GM23338 (cell line): ENCODE data around the gene AKAP8L. TPM values are rescaled to one million over a fixed set of nuclear protein-coding genes. Genes with fewer than 3 reads are reported as not detected.
"Not testable (repeated sequence)": the region's sequence is repeated elsewhere in the genome, so short reads cannot be mapped to it uniquely, and the experiment has no call there.

ENCODE experiments used
- ATAC-seq: fragments of 200-7000 bp; cut with Tn5 transposase; 3 replicates; pipeline ENCODE4 v1.9.1; 2020
- DNase-seq: peaks from one replicate; pipeline ENCODE4 v3.0.0-alpha.2; 2015; ENCODE audit warnings: low spot score
- H2AFZ ChIP-seq: fragments of 200-600 bp; sonication (generic); 2 replicates; pipeline ENCODE4 v1.8.0; 2016; ENCODE audit warnings: antibody characterized with exemption, mild to moderate bottlenecking, moderate library complexity
- H3F3A ChIP-seq: fragments of 200-600 bp; sonication (generic); replicated peaks from 2 replicates; pipeline ENCODE4 v1.8.0; 2017; ENCODE audit warnings: antibody characterized with exemption, mixed run types, low read depth
- H3K27ac ChIP-seq: fragments of 200-600 bp; sonication (generic); 2 replicates; pipeline ENCODE4 v1.6.1; 2016; ENCODE audit warnings: low read depth
- H3K27me3 ChIP-seq: fragments of 200-600 bp; sonication (generic); 2 replicates; pipeline ENCODE4 v1.8.0; 2016; ENCODE audit warnings: mild to moderate bottlenecking, mixed run types, moderate library complexity; ENCODE audit not compliant: insufficient read depth
- H3K36me3 ChIP-seq: fragments of 200-600 bp; sonication (generic); 2 replicates; pipeline ENCODE4 v1.8.0; 2016; ENCODE audit warnings: mild to moderate bottlenecking; ENCODE audit not compliant: insufficient read depth
- H3K4me1 ChIP-seq: fragments of 200-600 bp; sonication (generic); 2 replicates; pipeline ENCODE4 v1.8.0; 2016; ENCODE audit warnings: mild to moderate bottlenecking, moderate library complexity; ENCODE audit not compliant: insufficient read depth
- H3K4me2 ChIP-seq: fragments of 200-600 bp; sonication (generic); 2 replicates; pipeline ENCODE4 v1.7.1; 2017; ENCODE audit warnings: mixed run types
- H3K4me3 ChIP-seq: fragments of 200-600 bp; sonication (generic); 2 replicates; pipeline ENCODE4 v1.6.1; 2016; ENCODE audit warnings: mixed run types
- H3K79me2 ChIP-seq: fragments of 200-600 bp; sonication (generic); replicated peaks from 2 replicates; pipeline ENCODE4 v1.8.0; 2017; ENCODE audit warnings: mild to moderate bottlenecking; ENCODE audit not compliant: insufficient read depth
- H3K9me2 ChIP-seq: fragments of 200-600 bp; sonication (generic); 2 replicates; pipeline ENCODE4 v1.8.0; 2017; ENCODE audit not compliant: insufficient read depth
- H4K20me1 ChIP-seq: fragments of 200-600 bp; sonication (generic); replicated peaks from 2 replicates; pipeline ENCODE4 v1.8.0; 2017; ENCODE audit warnings: mild to moderate bottlenecking; ENCODE audit not compliant: insufficient read depth
- H3K27ac Mint-ChIP-seq: 2 replicates; pipeline ENCODE4 v1.8.0; 2020; ENCODE audit warnings: inconsistent platforms, mild to moderate bottlenecking, moderate library complexity, mixed read lengths
- H3K27me3 Mint-ChIP-seq: 3 replicates; pipeline ENCODE4 v1.8.0; 2022; ENCODE audit warnings: low read depth, mild to moderate bottlenecking, moderate library complexity, mixed read lengths, inconsistent platforms; ENCODE audit not compliant: insufficient read depth, poor library complexity
- H3K36me3 Mint-ChIP-seq: 3 replicates; pipeline ENCODE4 v1.8.0; 2021; ENCODE audit warnings: low read depth, mild to moderate bottlenecking, inconsistent platforms, moderate library complexity, mixed read lengths
- H3K4me1 Mint-ChIP-seq: 3 replicates; pipeline ENCODE4 v1.8.0; 2020; ENCODE audit warnings: mild to moderate bottlenecking, inconsistent platforms, mixed read lengths
- H3K4me3 Mint-ChIP-seq: 3 replicates; pipeline ENCODE4 v1.8.0; 2021; ENCODE audit warnings: moderate library complexity, mild to moderate bottlenecking, inconsistent platforms, mixed read lengths
- H3K9me3 Mint-ChIP-seq: 3 replicates; pipeline ENCODE4 v1.8.0; 2020; ENCODE audit warnings: moderate library complexity, mild to moderate bottlenecking, inconsistent platforms, mixed read lengths
- CREB1 ChIP-seq: fragments of 250-450 bp; sonication (Bioruptor Pico); IDR thresholded peaks from 2 replicates; pipeline ENCODE4 v1.5.0; 2020; ENCODE audit warnings: low read depth, mild to moderate bottlenecking, moderate library complexity
- ETS1 ChIP-seq: IDR thresholded peaks from 2 replicates; pipeline ENCODE4 v1.6.1; 2016; ENCODE audit warnings: antibody characterized with exemption
- EZH2 ChIP-seq: fragments of 200-600 bp; sonication (generic); IDR thresholded peaks from one replicate; pipeline ENCODE4 v1.8.0; 2017; ENCODE audit warnings: antibody characterized with exemption, mild to moderate bottlenecking, low read depth; ENCODE audit not compliant: unreplicated experiment
- EZH2phosphoT487 ChIP-seq: fragments of 200-600 bp; sonication (generic); IDR thresholded peaks from one replicate; pipeline ENCODE4 v1.8.1; 2018; ENCODE audit warnings: antibody characterized with exemption; ENCODE audit not compliant: unreplicated experiment
- JUNB ChIP-seq: IDR thresholded peaks from one replicate; pipeline ENCODE4 v1.6.1; 2016; ENCODE audit warnings: antibody characterized with exemption; ENCODE audit not compliant: unreplicated experiment
- POLR2AphosphoS5 ChIP-seq: IDR thresholded peaks from 2 replicates; pipeline ENCODE4 v1.6.1; 2016; ENCODE audit warnings: antibody characterized with exemption, low read depth
- STAT1 ChIP-seq: IDR thresholded peaks from one replicate; pipeline ENCODE4 v1.6.1; 2016; ENCODE audit warnings: antibody characterized with exemption; ENCODE audit not compliant: unreplicated experiment
- ZNF114 ChIP-seq: fragments of 250-450 bp; sonication (Bioruptor Pico); IDR thresholded peaks from 2 replicates; pipeline ENCODE4 v1.5.0; 2020; ENCODE audit warnings: mild to moderate bottlenecking, moderate library complexity
- ZNF331 ChIP-seq: fragments of 250-450 bp; sonication (Bioruptor Pico); IDR thresholded peaks from 2 replicates; pipeline ENCODE4 v1.5.0; 2020; ENCODE audit warnings: low read depth, mild to moderate bottlenecking, moderate library complexity
- polyA plus RNA-seq: library from polyadenylated mRNA; unstranded; fragments of >200 nt; fragmentation: Nextera tagmentation; extraction: Ambion mirVana; gene quantifications from 2 replicates; pipeline ENCODE4 v1.2.1, GENCODE V29; 2016
- total RNA-seq: library from RNA; depleted of rRNA; stranded (reverse); fragments of >200 nt; shearing (Covaris generic); gene quantifications from 2 replicates; pipeline ENCODE4 v1.2.3, GENCODE V29; 2014
- TF ChIP-seq, protein P1 (sequence below): fragments of 250-450 bp; sonication (Bioruptor Pico); IDR thresholded peaks from 2 replicates; pipeline ENCODE4 v1.5.0; 2020; ENCODE audit warnings: mild to moderate bottlenecking, moderate library complexity

Gene AKAP8L
- total and polyA plus RNA-seq, 2 experiments from 2014 or later = 78.8 to 165 TPM

DNA sequence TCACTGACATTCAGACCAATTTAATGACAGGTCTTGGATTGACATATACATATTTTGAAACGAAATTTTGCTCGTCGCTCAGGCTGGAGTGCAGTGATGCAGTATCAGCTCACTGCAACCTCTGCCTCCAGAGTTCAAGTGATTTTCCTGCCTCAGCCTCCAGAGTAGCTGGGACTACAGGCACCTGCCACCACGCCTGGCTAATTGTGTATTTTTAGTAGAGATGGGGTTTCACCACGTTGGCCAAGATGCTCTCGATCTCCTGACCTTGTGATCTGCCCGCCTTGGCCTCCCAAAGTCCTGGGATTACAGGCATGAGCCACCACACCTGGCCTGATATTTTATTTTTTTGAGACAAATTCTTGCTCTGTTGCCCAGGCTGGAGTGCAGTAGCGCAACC, 66.3 kb downstream of the AKAP8L start:
- H3K36me3 ChIP-seq = peaks cover 21% of the 10 kb centered on the region
- H3K4me1 Mint-ChIP-seq, H2AFZ ChIP-seq, H3K27ac ChIP-seq, H3K4me2 ChIP-seq, ATAC-seq, H3K4me3 ChIP-seq, H3K79me2 ChIP-seq, H3K4me3 Mint-ChIP-seq, H3K27ac Mint-ChIP-seq, H4K20me1 ChIP-seq, H3K27me3 ChIP-seq, H3F3A ChIP-seq, H3K9me2 ChIP-seq, DNase-seq, H3K4me1 ChIP-seq, H3K9me3 Mint-ChIP-seq: not testable (repeated sequence)
- H3K27me3 Mint-ChIP-seq = peaks cover 11% of the 10 kb centered on the region
- peaks cover 31% of the 10 kb centered on the region for H3K36me3 Mint-ChIP-seq

- H3K27ac ChIP-seq, H3K9me3 Mint-ChIP-seq, H3K79me2 ChIP-seq, H3K4me3 ChIP-seq, H3K4me2 ChIP-seq, ATAC-seq, H3K36me3 Mint-ChIP-seq, H3K4me1 Mint-ChIP-seq, H3K36me3 ChIP-seq, H3K27me3 ChIP-seq, H3K27ac Mint-ChIP-seq, H3K4me3 Mint-ChIP-seq, H3K27me3 Mint-ChIP-seq, H3K9me2 ChIP-seq, H3K4me1 ChIP-seq, H2AFZ ChIP-seq, H4K20me1 ChIP-seq, DNase-seq, H3F3A ChIP-seq: not testable (repeated sequence)
These were observed 77.5 kb downstream of the AKAP8L start for GRCh38 chr19:15341328-15341727.

- Histone ChIP-seq H3K36me3 (no peaks in the 10 kb centered on the region), H3K79me2 (0 out of 2 replicates have a peak, but pooled peaks cover 3% of the 10 kb centered on the region), H4K20me1 (no peaks in the 10 kb centered on the region; the same call in none of the 2 replicates), H3K4me1 (no peaks in the 10 kb centered on the region), H3K4me2 (no peak overlapping the region), H3F3A (no peaks in the 10 kb centered on the region), H3K9me2 (no peaks in the 10 kb centered on the region), H3K27ac (no peak overlapping the region), H2AFZ (no peak overlapping the region), H3K27me3 (no peaks in the 10 kb centered on the region), H3K4me3 (no peak overlapping the region)
- peaks cover 1% of the 10 kb centered on the region; the same call in 2 of the 3 replicates for H3K36me3 Mint-ChIP-seq
- no peaks in the 10 kb centered on the region for H3K9me3 Mint-ChIP-seq
- no peak for DNase-seq
- no peaks in the 10 kb centered on the region for H3K27me3 Mint-ChIP-seq
- no peak for ATAC-seq
- no peaks in the 10 kb centered on the region for H3K4me1 Mint-ChIP-seq
- no peak overlapping the region for H3K27ac Mint-ChIP-seq
- H3K4me3 Mint-ChIP-seq = no peak overlapping the region
- no peak for TF ChIP-seq JUNB
- no peak for TF ChIP-seq EZH2
- no peak for TF ChIP-seq ZNF114 (CRISPR knock-in tag)
- TF ChIP-seq STAT1 = no peak
- TF ChIP-seq CREB1 = no peak
- no peak for TF ChIP-seq ZNF331 (CRISPR knock-in tag)
- TF ChIP-seq EZH2phosphoT487 = no peak
- TF ChIP-seq ETS1 = no peak
- TF ChIP-seq, protein P1, sequence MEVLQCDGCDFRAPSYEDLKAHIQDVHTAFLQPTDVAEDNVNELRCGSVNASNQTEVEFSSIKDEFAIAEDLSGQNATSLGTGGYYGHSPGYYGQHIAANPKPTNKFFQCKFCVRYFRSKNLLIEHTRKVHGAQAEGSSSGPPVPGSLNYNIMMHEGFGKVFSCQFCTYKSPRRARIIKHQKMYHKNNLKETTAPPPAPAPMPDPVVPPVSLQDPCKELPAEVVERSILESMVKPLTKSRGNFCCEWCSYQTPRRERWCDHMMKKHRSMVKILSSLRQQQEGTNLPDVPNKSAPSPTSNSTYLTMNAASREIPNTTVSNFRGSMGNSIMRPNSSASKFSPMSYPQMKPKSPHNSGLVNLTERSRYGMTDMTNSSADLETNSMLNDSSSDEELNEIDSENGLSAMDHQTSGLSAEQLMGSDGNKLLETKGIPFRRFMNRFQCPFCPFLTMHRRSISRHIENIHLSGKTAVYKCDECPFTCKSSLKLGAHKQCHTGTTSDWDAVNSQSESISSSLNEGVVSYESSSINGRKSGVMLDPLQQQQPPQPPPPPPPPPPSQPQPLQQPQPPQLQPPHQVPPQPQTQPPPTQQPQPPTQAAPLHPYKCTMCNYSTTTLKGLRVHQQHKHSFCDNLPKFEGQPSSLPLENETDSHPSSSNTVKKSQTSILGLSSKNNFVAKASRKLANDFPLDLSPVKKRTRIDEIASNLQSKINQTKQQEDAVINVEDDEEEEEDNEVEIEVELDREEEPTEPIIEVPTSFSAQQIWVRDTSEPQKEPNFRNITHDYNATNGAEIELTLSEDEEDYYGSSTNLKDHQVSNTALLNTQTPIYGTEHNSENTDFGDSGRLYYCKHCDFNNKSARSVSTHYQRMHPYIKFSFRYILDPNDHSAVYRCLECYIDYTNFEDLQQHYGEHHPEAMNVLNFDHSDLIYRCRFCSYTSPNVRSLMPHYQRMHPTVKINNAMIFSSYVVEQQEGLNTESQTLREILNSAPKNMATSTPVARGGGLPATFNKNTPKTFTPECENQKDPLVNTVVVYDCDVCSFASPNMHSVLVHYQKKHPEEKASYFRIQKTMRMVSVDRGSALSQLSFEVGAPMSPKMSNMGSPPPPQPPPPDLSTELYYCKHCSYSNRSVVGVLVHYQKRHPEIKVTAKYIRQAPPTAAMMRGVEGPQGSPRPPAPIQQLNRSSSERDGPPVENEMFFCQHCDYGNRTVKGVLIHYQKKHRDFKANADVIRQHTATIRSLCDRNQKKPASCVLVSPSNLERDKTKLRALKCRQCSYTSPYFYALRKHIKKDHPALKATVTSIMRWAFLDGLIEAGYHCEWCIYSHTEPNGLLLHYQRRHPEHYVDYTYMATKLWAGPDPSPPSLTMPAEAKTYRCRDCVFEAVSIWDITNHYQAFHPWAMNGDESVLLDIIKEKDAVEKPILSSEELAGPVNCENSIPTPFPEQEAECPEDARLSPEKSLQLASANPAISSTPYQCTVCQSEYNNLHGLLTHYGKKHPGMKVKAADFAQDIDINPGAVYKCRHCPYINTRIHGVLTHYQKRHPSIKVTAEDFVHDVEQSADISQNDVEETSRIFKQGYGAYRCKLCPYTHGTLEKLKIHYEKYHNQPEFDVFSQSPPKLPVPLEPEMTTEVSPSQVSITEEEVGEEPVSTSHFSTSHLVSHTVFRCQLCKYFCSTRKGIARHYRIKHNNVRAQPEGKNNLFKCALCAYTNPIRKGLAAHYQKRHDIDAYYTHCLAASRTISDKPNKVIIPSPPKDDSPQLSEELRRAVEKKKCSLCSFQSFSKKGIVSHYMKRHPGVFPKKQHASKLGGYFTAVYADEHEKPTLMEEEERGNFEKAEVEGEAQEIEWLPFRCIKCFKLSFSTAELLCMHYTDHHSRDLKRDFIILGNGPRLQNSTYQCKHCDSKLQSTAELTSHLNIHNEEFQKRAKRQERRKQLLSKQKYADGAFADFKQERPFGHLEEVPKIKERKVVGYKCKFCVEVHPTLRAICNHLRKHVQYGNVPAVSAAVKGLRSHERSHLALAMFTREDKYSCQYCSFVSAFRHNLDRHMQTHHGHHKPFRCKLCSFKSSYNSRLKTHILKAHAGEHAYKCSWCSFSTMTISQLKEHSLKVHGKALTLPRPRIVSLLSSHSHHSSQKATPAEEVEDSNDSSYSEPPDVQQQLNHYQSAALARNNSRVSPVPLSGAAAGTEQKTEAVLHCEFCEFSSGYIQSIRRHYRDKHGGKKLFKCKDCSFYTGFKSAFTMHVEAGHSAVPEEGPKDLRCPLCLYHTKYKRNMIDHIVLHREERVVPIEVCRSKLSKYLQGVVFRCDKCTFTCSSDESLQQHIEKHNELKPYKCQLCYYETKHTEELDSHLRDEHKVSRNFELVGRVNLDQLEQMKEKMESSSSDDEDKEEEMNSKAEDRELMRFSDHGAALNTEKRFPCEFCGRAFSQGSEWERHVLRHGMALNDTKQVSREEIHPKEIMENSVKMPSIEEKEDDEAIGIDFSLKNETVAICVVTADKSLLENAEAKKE = no peak
- no peak for TF ChIP-seq POLR2AphosphoS5
These were observed 78.7 kb downstream of the AKAP8L start for GRCh38 chr19:15340086-15340485.
